Measurements from ENCODE around the gene LYRM2.

Gene LYRM2

DNA sequence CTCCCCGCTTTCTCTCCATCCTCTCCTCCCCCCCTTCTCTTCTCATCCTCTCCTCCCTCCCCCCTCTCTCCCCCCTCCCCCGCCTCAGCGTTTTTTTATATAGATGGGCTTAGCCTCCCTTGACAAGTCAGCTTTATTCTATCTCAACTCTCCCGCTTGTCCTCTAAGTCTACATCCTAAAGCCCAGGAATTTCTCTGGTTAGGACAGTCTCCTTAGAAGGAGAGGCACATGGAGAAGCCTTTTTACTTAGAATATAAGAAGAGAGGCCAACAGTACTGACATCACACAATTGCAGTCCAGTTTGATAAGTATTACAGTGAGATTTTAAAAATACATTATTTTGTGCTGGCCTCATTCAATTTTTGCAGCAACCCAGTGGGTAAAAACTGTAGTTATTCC is 83.5 kb downstream of the LYRM2 start:
- DNase-seq (ENCODE audit: low spot score), result no peak

DNA sequence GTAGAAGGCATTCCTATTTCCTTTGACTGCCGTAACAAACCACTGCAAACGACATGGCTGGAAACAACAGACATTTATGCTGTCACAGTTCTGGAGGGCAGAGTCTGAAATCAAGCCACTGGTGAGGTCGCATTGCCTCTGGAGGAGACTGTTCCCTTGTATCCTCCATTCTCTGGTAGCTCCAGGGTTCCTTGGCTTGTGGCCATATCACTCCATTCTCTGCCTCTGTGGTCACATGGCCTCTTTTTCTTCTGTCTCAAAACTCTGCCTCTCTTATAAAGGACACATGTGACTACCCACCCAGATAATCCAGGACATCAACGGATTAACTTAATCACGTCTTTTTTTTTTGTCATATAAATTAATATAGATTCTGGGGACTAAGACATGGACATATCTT is 84.4 kb downstream of the LYRM2 start:
- no peak for DNase-seq (ENCODE audit: low spot score)

GRCh38 chr6:89553431-89553830 is 85.1 kb downstream of the LYRM2 start:
- no peak for DNase-seq (ENCODE audit: low spot score)

- no peak for DNase-seq (ENCODE audit: low spot score)
These were observed 91.3 kb downstream of the LYRM2 start for GRCh38 chr6:89547281-89547680.

GRCh38 chr6:89542866-89543265 is 95.7 kb downstream of the LYRM2 start:
- DNase-seq (ENCODE audit: low spot score), result no peak

DNA sequence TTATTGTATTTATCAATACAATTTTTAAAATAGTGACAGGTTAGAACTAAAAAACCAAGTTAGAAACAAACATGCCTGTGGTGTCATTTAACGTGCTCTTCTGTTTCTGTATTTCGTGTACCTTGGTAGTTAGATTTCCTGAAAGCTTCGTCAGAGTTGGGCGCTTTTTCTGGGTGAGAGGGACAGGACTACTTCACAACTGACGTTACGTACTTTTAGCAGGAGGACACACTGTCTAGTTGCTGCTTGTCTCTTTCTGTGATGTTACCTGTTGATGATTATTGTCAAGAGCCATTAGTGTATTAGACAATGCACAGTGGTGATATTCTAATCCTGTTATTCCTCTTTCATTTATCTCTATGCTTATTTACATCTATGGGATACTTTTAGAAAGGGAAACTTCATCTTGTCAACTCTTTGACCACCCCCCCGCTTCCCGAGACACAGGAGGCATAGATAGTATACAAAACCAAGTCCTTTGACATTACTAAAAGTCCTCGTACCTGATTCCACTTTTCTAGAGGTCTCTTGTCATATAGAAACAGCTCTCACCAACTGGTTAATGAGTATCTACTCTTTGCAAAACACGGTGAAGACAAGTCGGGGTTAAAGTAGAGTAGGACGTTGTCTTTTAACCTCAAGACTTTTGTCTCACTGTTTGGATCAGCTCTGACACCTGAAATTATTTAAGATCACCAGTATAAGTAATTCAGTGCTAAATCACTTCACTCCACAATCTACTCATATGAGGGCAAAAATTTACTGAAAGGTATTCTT is 96.3 kb downstream of the LYRM2 start:
- no peak for DNase-seq (ENCODE audit: low spot score)

DNA sequence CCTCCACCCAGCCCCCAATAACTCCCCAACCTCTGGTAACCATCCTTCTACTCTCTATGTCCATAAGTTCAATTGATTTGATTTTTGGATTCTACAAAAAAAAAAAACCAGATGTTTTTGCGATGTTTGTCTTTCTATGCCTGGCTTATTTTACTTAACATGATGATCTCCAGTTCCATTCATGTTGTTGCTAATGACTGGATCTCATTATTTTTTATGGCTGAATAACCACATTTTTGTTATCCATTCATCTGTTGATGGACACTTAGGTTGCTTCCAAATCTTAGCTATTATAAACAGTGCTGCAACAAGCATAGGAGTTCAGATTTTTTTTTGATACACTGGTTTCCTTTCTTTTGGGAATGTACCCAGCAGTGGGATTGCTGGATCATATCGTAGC is 98.8 kb downstream of the LYRM2 start:
- no peak for DNase-seq (ENCODE audit: low spot score)

GRCh38 chr6:89536231-89536630 is 102.3 kb downstream of the LYRM2 start:
- no peak for DNase-seq (ENCODE audit: low spot score)

DNA sequence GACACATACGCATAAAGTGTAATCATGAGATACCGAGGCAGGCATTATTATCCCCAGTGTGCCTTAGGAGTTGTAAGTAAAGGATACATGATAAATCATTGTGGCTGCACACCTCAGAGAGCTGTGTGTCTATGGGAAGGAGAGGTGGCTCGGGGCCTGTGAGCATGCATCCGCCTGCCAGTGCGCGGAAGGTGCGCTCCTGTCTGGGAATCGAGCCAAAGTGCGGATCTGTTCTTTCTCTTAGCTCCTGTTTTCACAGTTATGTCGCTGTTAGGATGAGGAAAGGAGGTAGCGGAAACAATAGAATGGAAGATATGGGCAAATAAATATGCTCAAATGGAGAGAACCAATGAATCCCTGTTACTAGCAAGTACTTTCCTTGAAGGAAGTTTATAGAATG is 107.6 kb downstream of the LYRM2 start:
- no peak for DNase-seq (ENCODE audit: low spot score)

GRCh38 chr6:89528866-89529265 is 109.7 kb downstream of the LYRM2 start:
- DNase-seq (ENCODE audit: low spot score), result no peak

DNA sequence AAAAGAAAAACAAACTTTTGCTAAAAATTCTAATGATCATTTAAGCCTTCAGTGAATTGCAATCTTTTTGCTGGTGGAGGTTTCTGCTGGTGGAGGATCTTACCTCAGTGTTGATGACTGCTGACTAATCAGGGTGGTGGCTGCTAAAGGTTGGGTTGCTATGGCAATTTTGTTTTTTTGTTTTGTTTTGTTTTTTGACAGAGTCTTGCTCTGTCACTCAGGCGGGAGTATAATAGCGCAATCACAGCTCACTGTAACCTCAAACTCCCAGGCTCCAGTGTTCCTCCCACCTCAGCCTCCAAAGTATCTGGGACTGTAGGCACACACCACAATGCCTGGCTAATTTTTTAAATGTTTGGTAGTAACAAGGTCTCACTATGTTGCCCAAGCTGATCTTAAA is 110.9 kb downstream of the LYRM2 start:
- DNase-seq (ENCODE audit: low spot score), result no peak

DNA sequence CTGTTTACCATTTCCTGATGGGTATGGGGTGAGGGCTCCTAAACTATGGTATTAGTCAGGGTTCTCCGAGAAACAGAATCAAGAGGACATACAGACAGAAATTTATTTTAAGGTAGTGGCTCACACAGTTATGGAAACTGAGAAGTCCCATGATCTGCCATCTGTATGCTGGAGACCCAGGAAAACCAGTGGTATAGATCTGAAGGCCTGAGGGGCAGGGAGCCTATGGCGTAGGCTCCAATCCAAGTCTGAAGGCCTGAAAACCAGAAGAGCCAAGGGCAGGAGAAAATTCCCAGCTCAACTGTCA is 112.0 kb downstream of the LYRM2 start:
- no peak for DNase-seq (ENCODE audit: low spot score)

- DNase-seq (ENCODE audit: low spot score), result no peak
These were observed 112.6 kb downstream of the LYRM2 start for GRCh38 chr6:89525786-89526562.

GRCh38 chr6:89522778-89523177 is 115.8 kb downstream of the LYRM2 start:
- DNase-seq (ENCODE audit: low spot score), result no peak

- DNase-seq (ENCODE audit: low spot score), result no peak
These were observed 117.8 kb downstream of the LYRM2 start for GRCh38 chr6:89520736-89521135.

DNA sequence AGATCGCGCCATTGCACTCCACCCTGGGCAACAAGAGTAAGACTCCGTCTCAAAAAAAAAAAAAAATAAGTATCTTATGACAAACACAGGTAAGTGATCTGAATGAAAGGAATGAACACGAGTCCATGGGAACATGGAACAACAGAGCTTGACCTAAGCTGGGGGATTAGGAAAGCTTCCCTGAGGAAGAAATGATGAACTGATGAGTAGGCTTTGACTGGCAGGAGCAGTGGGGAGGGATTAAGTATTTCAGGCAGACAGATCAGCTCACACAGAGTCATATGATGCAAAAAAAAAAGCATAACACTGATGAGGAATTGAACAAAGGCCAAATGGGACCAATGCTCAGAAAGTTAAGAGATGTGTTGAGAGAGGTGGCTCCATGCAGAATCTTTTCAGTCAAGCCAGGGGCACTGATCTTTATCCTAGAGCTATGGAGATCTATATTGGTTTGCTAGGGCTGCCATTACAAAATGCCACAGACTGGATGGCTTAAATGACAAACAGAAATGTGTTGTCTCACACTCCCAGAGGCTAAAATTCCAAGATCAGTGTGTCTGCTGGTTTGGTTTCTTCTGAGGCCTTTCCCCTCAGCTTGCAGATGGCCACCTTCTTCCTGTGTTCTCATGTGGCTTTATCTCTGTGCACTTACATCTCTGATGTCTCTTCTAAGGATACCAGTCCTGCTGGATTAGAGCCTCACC is 120.0 kb downstream of the LYRM2 start:
- no peak for DNase-seq (ENCODE audit: low spot score)

Data from COLO829 (cell line).